Measurements from ENCODE around the gene LRMDA. TPM values are rescaled to one million over a fixed set of nuclear protein-coding genes. Genes with fewer than 3 reads are reported as not detected.
A peak's percentile ranks its signal among the peaks of the same experiment; 100 is the strongest.

Gene LRMDA
- total and polyA plus RNA-seq, 12 donors: 30.7 to 132 (median 78.1) TPM

- no peaks in the 10 kb centered on the region for H3K9me3 ChIP-seq (replicated peaks in 1 of 3)
- no peak for TF ChIP-seq CTCF (IDR thresholded peaks at IDR 0.05)
- TF ChIP-seq POLR2A (IDR thresholded peaks at IDR 0.05): no peak
- no peak overlapping the region for H3K27ac ChIP-seq
- intact Hi-C loops (cut with DNase I): no loop called here
- peaks cover 12 to 18% of the 10 kb centered on the region in 2 donors for H3K4me1 ChIP-seq (replicated peaks in 1 of 2)
- no peaks in the 10 kb centered on the region for H3K27me3 ChIP-seq
- no peak for DNase-seq
- WGBS, 4 donors: 87 to 93% (median 90%) methylated on average over 6 of the region's 6 CpGs
- H3K4me3 ChIP-seq: no peak overlapping the region
- H3K36me3 ChIP-seq (replicated peaks in 1 of 2): no peaks in the 10 kb centered on the region
These were observed 343.5 kb downstream of the LRMDA start for GRCh38 chr10:75774783-75775490.

DNA sequence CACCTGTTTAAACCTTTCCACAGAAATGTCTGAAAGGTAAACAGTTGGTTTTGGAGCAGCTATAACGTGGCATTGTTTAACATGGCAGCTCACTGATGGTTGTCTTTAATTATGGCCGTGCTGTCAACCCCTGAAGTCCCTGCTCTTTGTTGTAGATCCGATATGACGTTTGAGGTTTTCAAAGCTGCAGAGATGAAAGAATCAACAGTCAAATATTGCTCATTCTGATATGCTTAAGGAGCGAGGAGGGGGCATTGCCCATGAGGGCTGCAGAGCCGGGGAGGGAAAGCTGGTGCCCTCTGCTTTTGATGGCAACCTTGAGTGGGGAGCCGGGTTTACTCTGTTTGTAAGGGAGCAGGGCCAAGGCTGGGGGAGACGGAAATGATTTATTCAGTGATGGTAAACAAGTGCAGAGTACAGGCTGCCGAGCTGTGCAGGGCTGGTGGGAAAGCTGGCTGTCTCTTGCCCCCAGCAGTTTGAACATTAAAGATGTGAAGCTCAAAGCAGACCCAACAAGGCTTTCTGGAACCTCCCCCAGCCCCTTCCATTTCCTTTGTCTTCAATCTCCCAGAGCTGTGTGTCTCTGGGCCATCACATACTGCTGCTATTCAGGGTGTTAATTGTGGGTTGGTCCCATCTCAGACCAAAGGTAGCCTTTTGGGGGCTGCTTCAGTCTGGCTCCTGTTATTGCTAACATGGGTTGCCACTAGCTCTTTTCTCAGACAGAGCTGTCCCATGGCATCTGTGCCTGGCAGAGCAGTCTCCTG, 345.5 kb downstream of the LRMDA start:
- 42 to 63% (median 51%) methylated on average over 9 of the region's 9 CpGs for WGBS, 4 donors
- H3K27ac ChIP-seq: no peak overlapping the region
- peak in 2 of 7 donors; percentile 12 to 16 for DNase-seq
- intact Hi-C loops (cut with DNase I): no loop called here
- H3K9me3 ChIP-seq (replicated peaks in 1 of 3): no peaks in the 10 kb centered on the region
- H3K27me3 ChIP-seq: no peaks in the 10 kb centered on the region
- TF ChIP-seq CTCF (IDR thresholded peaks at IDR 0.05) (no peak), POLR2A (IDR thresholded peaks at IDR 0.05) (no peak)
- peaks cover 12 to 19% of the 10 kb centered on the region in 2 donors for H3K4me1 ChIP-seq (replicated peaks in 1 of 2)
- no peak overlapping the region for H3K4me3 ChIP-seq
- no peaks in the 10 kb centered on the region for H3K36me3 ChIP-seq (replicated peaks in 1 of 2)

GRCh38 chr10:75778665-75779064, 347.2 kb downstream of the LRMDA start:
- TF ChIP-seq POLR2A (IDR thresholded peaks at IDR 0.05) (no peak), CTCF (IDR thresholded peaks at IDR 0.05) (no peak)
- H3K9me3 ChIP-seq (replicated peaks in 1 of 3): no peaks in the 10 kb centered on the region
- no peak overlapping the region for H3K27ac ChIP-seq

DNA sequence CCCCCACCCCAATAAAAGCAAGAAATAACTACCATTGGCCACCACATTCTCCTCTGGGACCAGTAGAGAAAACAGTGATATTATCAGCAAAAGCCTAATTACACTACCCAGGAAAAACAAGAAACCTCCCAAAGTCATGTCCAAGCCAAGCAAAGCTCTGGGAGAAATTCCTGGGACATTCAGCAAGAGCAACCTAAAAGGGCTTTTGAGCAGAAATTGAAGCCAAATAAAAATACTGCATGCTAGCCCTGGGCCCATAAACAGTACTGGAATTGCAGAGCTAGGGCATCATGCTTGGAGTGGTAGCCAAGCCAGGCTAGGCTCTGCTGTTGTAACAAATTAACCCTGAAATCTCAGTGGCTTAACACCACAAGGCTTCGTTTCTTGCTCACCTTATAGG, 347.9 kb downstream of the LRMDA start:
- DNase-seq: no peak
- intact Hi-C loops (cut with DNase I): no loop called here
- 88 to 100% (median 92%) methylated on average over 1 of the region's 1 CpG; no CpG with 5 or more reads in 1 of the 4 donors for WGBS, 4 donors
- H3K4me1 ChIP-seq (replicated peaks in 1 of 2): peaks cover 12 to 23% of the 10 kb centered on the region in 2 donors
- no peak for TF ChIP-seq CTCF (IDR thresholded peaks at IDR 0.05)
- TF ChIP-seq POLR2A (IDR thresholded peaks at IDR 0.05): no peak
- peak overlapping the region in 1 of 5 donors; percentile 2 for H3K27ac ChIP-seq
- H3K9me3 ChIP-seq (replicated peaks in 1 of 3): no peaks in the 10 kb centered on the region
- H3K27me3 ChIP-seq: no peaks in the 10 kb centered on the region
- no peak overlapping the region for H3K4me3 ChIP-seq
- H3K36me3 ChIP-seq (replicated peaks in 1 of 2): no peaks in the 10 kb centered on the region

More at GRCh38 chr10:75778665-75779064, 347.2 kb downstream of the LRMDA start:
- DNase-seq: no peak
- no peaks in the 10 kb centered on the region for H3K36me3 ChIP-seq (replicated peaks in 1 of 2)
- H3K27me3 ChIP-seq: no peaks in the 10 kb centered on the region
- H3K4me1 ChIP-seq (replicated peaks in 1 of 2): peaks cover 12 to 23% of the 10 kb centered on the region in 2 donors
- no peak overlapping the region for H3K4me3 ChIP-seq
- intact Hi-C loops (cut with DNase I): no loop called here

Data from adrenal gland (tissue), 12 donors.